ENCODE results near the gene HNF4A.

DNA sequence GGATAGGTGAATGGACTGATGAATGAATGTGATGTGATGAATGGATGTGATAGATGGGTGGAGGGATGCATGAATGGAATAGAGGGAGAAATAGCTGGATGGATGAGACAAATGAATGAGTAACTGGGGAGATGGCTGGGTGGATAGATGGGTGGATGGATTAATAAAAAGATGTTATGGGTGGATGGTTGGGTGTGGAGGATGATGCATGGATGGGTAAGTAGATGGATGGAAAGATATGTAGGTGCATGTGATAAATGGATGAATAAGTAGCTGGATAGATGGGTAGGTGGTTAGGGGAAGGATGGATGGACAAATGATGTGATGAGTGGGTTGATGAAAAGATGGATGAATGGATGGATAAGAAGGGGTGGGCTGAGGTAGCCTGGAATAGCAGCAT is 4.7 kb downstream of the HNF4A start:
- TF ChIP-seq, protein P1, sequence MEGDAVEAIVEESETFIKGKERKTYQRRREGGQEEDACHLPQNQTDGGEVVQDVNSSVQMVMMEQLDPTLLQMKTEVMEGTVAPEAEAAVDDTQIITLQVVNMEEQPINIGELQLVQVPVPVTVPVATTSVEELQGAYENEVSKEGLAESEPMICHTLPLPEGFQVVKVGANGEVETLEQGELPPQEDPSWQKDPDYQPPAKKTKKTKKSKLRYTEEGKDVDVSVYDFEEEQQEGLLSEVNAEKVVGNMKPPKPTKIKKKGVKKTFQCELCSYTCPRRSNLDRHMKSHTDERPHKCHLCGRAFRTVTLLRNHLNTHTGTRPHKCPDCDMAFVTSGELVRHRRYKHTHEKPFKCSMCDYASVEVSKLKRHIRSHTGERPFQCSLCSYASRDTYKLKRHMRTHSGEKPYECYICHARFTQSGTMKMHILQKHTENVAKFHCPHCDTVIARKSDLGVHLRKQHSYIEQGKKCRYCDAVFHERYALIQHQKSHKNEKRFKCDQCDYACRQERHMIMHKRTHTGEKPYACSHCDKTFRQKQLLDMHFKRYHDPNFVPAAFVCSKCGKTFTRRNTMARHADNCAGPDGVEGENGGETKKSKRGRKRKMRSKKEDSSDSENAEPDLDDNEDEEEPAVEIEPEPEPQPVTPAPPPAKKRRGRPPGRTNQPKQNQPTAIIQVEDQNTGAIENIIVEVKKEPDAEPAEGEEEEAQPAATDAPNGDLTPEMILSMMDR (IDR thresholded peaks at IDR 0.05): no peak
- no peak for TF ChIP-seq POLR2A (IDR thresholded peaks at IDR 0.05)
